GM21737 (cell line): ENCODE measurements around the gene USH2A.

ENCODE experiments used
- ATAC-seq: cut with Tn5 transposase; IDR thresholded peaks from one replicate; pipeline ENCODE4 v1.9.1; 2021; ENCODE audit warnings: mild to moderate bottlenecking, moderate library complexity; ENCODE audit not compliant: unreplicated experiment

The USH2A gene

GRCh38 chr1:215612391-215612790 lies 810.9 kb downstream of the USH2A start:
- no peak for ATAC-seq

GRCh38 chr1:215608646-215609045 lies 814.6 kb downstream of the USH2A start:
- no peak for ATAC-seq

GRCh38 chr1:215607412-215607811 lies 815.8 kb downstream of the USH2A start:
- no peak for ATAC-seq

- no peak for ATAC-seq
Observed at GRCh38 chr1:215606564-215607168, 816.6 kb downstream of the USH2A start.

GRCh38 chr1:215606036-215606435 lies 817.2 kb downstream of the USH2A start:
- no peak for ATAC-seq

- no peak for ATAC-seq
Observed at GRCh38 chr1:215605011-215605621, 818.1 kb downstream of the USH2A start.

GRCh38 chr1:215603319-215603718 lies 819.9 kb downstream of the USH2A start:
- ATAC-seq: no peak

GRCh38 chr1:215601276-215601675 lies 822.0 kb downstream of the USH2A start:
- no peak for ATAC-seq

- no peak for ATAC-seq
Observed at GRCh38 chr1:215600867-215601266, 822.4 kb downstream of the USH2A start.

GRCh38 chr1:215600258-215600792 lies 822.9 kb downstream of the USH2A start:
- no peak for ATAC-seq

- no peak for ATAC-seq
Observed at GRCh38 chr1:215599418-215600074, 823.7 kb downstream of the USH2A start.

GRCh38 chr1:215597961-215598360 lies 825.3 kb downstream of the USH2A start:
- no peak for ATAC-seq

GRCh38 chr1:215595231-215595630 lies 828.0 kb downstream of the USH2A start:
- ATAC-seq: no peak

GRCh38 chr1:215594640-215595039 lies 828.6 kb downstream of the USH2A start:
- ATAC-seq: no peak

GRCh38 chr1:215590779-215591491 lies 832.3 kb downstream of the USH2A start:
- ATAC-seq: no peak

- no peak for ATAC-seq
Observed at GRCh38 chr1:215589650-215590435, 833.4 kb downstream of the USH2A start.

- ATAC-seq: no peak
Observed at GRCh38 chr1:215584389-215584788, 838.9 kb downstream of the USH2A start.

- no peak for ATAC-seq
Observed at GRCh38 chr1:215583185-215583749, 840.0 kb downstream of the USH2A start.

- no peak for ATAC-seq
Observed at GRCh38 chr1:215581896-215582295, 841.4 kb downstream of the USH2A start.
